CD4-positive, CD25-positive, alpha-beta regulatory T cell (primary cell): Measurements from ENCODE around the gene EIF3J. TPM values are rescaled to one million over a fixed set of nuclear protein-coding genes. Genes with fewer than 3 reads are reported as not detected.
A peak's percentile ranks its signal among the peaks of the same experiment; 100 is the strongest.

Experiments used
- ATAC-seq, 2 donors: fragments of 150-1000 bp; cut with Tn5 transposase; one replicate each; pipeline ENCODE4 v1.10.0; 2021; ENCODE audit warnings: low read depth in 2 of 2, moderate number of reproducible peaks in 2 of 2, moderate library complexity in 1 of 2
- DNase-seq, 3 donors: peaks; one replicate each; pipeline versions ENCODE4 v3.0.0 to v3.0.0-alpha.2; 2012 to 2022; ENCODE audit warnings: mixed read lengths in 1 of 3
- H3K27ac ChIP-seq: one replicate; pipeline ENCODE4 v1.7.0; 2013; ENCODE audit warnings: mild to moderate bottlenecking, low read length; ENCODE audit not compliant: insufficient read depth, poor library complexity, severe bottlenecking
- H3K27me3 ChIP-seq: one replicate; pipeline ENCODE4 v1.7.0; 2013; ENCODE audit warnings: low read length; ENCODE audit not compliant: control insufficient read depth, insufficient read depth
- H3K36me3 ChIP-seq: one replicate; pipeline ENCODE4 v1.7.0; 2013; ENCODE audit warnings: mild to moderate bottlenecking, low read length, moderate library complexity; ENCODE audit not compliant: control insufficient read depth, insufficient read depth
- H3K4me1 ChIP-seq: 2 replicates; pipeline ENCODE4 v1.7.0; 2013; ENCODE audit warnings: mild to moderate bottlenecking, low read length; ENCODE audit not compliant: insufficient read depth, control insufficient read depth, poor library complexity, severe bottlenecking
- H3K4me3 ChIP-seq: one replicate; pipeline ENCODE4 v1.7.0; 2013; ENCODE audit warnings: low read depth, mild to moderate bottlenecking, low read length, moderate library complexity
- H3K9me3 ChIP-seq, 2 experiments: 1 replicate in 1 of 2; 2 replicates in 1 of 2; pipeline ENCODE4 v1.7.0; 2013; ENCODE audit warnings: low read length in 2 of 2, mild to moderate bottlenecking in 1 of 2, moderate library complexity in 1 of 2; ENCODE audit not compliant: control insufficient read depth in 2 of 2
- H3K27ac Mint-ChIP-seq, 3 donors: one replicate each; pipeline ENCODE4 v1.8.0; 2020 to 2022; ENCODE audit warnings: mild to moderate bottlenecking in 3 of 3, mixed read lengths in 3 of 3, moderate library complexity in 2 of 3
- H3K27me3 Mint-ChIP-seq: one replicate; pipeline ENCODE4 v1.8.0; 2022; ENCODE audit warnings: mild to moderate bottlenecking, mixed read lengths
- H3K36me3 Mint-ChIP-seq: one replicate; pipeline ENCODE4 v1.8.0; 2020; ENCODE audit warnings: mixed read lengths
- H3K4me1 Mint-ChIP-seq, 4 donors: one replicate each; pipeline ENCODE4 v1.8.0; 2020 to 2022; ENCODE audit warnings: mixed read lengths in 4 of 4, mild to moderate bottlenecking in 1 of 4
- H3K4me3 Mint-ChIP-seq, 4 donors: one replicate each; pipeline ENCODE4 v1.8.0; 2020 to 2022; ENCODE audit warnings: mild to moderate bottlenecking in 4 of 4, mixed read lengths in 4 of 4, moderate library complexity in 3 of 4
- H3K9me3 Mint-ChIP-seq, 7 donors: one replicate each; pipeline ENCODE4 v1.8.0; 2020 to 2022; ENCODE audit warnings: mixed read lengths in 7 of 7, mild to moderate bottlenecking in 3 of 7, moderate library complexity in 2 of 7
- polyA plus RNA-seq, 4 donors: library from polyadenylated mRNA; unstranded; fragments of 300-500 nt; fragmentation: Illumina TruSeq; gene quantifications; one replicate each; pipeline ENCODE4 v1.2.3, GENCODE V29; 2021
- total RNA-seq: library from RNA; stranded (reverse); gene quantifications from one replicate; pipeline ENCODE4 v1.2.3, GENCODE V29; 2022

The EIF3J gene
- total and polyA plus RNA-seq, 5 donors from 2014 or later: 18.2 to 80.4 (median 25.7) TPM

DNA sequence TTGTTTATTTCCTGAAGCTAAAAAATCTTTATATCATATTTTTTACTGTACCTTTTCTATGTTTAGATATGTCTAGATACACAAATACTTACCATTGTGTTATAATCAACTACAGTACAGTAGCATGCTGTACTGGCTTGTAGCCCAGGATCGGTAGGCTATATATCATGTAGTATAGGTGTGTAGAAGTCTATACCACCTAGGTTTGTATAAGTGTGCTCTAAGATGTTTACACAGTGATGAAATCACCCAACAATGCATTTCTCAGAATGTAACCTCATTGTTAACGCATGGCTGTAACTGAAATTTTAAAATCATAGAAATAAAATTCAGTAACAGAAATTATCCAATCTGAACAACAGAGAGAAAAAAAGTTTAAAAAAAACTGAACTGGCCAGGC lies 43.2 kb downstream of the EIF3J start:
- H3K4me1 Mint-ChIP-seq: peaks cover 15 to 34% (median 24%) of the 10 kb centered on the region in 4 donors
- ATAC-seq: no peak
- no peak overlapping the region for H3K4me3 ChIP-seq
- H3K9me3 ChIP-seq: no peaks in the 10 kb centered on the region
- DNase-seq: no peak
- peaks cover 10% of the 10 kb centered on the region for H3K4me1 ChIP-seq
- H3K4me3 Mint-ChIP-seq: no peak overlapping the region
- peaks cover 27% of the 10 kb centered on the region for H3K36me3 ChIP-seq
- no peaks in the 10 kb centered on the region for H3K27me3 Mint-ChIP-seq
- no peaks in the 10 kb centered on the region for H3K27me3 ChIP-seq
- H3K36me3 Mint-ChIP-seq: peaks cover 17% of the 10 kb centered on the region
- H3K9me3 Mint-ChIP-seq: peaks cover 0 to 1% (median 0%) of the 10 kb centered on the region in 7 donors
- no peak overlapping the region for H3K27ac ChIP-seq
- H3K27ac Mint-ChIP-seq: peak overlapping the region in 1 of 3 donors; percentile 38

DNA sequence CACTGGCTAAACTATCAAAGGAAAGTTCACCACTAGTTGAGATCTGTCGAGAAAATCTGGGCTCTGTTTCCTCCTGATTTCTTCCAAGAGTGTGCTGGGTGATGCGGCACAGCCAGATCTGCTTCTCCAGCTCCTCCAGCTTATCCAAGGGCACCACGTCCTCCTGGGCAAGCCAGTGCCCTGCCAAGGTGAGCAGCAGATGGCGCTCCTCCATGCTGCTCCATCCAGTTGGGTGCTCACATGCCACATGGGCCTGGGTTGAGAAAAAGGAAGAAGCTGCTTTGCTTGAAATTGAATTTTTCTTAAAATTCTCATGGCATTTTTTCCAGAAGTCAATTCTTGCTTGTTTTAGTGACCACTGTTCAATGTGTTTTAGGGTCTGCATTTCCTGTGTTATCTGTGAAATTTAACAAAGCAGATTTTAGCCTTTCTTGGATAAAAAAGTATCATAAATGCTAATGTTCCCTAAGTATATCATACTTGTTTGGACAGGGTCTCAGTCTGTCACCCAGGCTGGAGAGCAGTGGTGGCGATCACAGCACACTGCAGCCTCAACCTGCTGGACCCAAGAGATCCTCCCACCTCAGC lies 47.3 kb downstream of the EIF3J start:
- ATAC-seq: peak; percentile 75 to 81
- H3K4me3 ChIP-seq: no peak overlapping the region
- H3K27ac ChIP-seq: no peak overlapping the region
- no peaks in the 10 kb centered on the region for H3K27me3 Mint-ChIP-seq
- H3K27me3 ChIP-seq: no peaks in the 10 kb centered on the region
- peaks cover 32% of the 10 kb centered on the region for H3K36me3 Mint-ChIP-seq
- H3K9me3 Mint-ChIP-seq: no peaks in the 10 kb centered on the region
- no peaks in the 10 kb centered on the region for H3K4me1 ChIP-seq
- peak; percentile 26 to 75 (median 53) for DNase-seq
- peaks cover 64% of the 10 kb centered on the region for H3K36me3 ChIP-seq
- H3K4me1 Mint-ChIP-seq: peaks cover 9 to 24% (median 15%) of the 10 kb centered on the region in 4 donors
- H3K4me3 Mint-ChIP-seq: no peak overlapping the region
- H3K27ac Mint-ChIP-seq: no peak overlapping the region
- H3K9me3 ChIP-seq: no peaks in the 10 kb centered on the region

DNA sequence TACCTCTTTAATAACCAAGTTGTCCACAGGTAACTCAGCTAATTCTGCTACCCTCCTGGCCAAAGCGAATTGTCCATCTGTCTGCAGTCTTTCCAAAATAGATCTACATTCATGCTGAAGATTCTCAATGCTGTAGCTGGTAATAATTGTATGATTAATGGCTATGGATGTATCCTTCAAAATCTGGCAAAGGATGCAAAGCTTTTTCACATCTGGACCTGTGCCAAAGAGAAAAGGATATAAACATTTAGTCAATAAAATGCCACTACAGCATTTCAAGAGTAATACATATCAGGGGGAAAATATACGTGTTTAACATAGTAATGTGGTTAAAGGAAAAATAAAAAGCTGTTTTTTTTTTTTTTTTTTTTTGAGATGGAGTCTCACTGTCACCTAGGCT lies 48.7 kb downstream of the EIF3J start:
- no peak overlapping the region for H3K27ac ChIP-seq
- Mint-ChIP-seq H3K36me3 (peaks cover 39% of the 10 kb centered on the region), H3K27me3 (no peaks in the 10 kb centered on the region), H3K27ac (no peak overlapping the region), H3K4me3 (no peak overlapping the region), H3K9me3 (no peaks in the 10 kb centered on the region), H3K4me1 (peaks cover 10 to 26% (median 15%) of the 10 kb centered on the region in 4 donors)
- H3K36me3 ChIP-seq: peaks cover 73% of the 10 kb centered on the region
- ATAC-seq: no peak
- no peaks in the 10 kb centered on the region for H3K27me3 ChIP-seq
- no peak for DNase-seq
- H3K4me3 ChIP-seq: no peak overlapping the region
- H3K9me3 ChIP-seq: no peaks in the 10 kb centered on the region
- H3K4me1 ChIP-seq: no peaks in the 10 kb centered on the region

DNA sequence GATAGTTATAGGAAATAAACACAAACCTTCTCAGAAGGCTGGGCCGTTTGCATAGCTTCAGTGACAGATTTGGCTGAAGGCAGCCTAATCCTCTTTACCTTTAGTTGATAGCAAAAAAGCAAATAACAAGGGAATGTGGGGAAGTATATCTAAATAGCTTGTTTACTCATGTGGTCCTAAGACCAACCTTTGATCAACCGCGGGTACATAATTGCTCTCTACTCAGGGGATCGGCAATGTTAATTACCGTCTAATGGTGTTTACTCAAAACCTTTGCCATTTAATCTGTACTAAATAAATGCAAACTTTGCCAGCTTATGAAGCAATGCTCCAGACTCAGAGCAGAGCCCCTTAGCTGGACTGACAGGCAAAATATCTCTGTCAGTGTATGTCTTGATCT lies 51.6 kb downstream of the EIF3J start:
- H3K4me3 Mint-ChIP-seq: no peak overlapping the region
- H3K9me3 ChIP-seq: no peaks in the 10 kb centered on the region
- H3K36me3 Mint-ChIP-seq: peaks cover 43% of the 10 kb centered on the region
- H3K4me1 ChIP-seq: no peaks in the 10 kb centered on the region
- H3K4me3 ChIP-seq: no peak overlapping the region
- peaks cover 7 to 17% (median 11%) of the 10 kb centered on the region in 4 donors for H3K4me1 Mint-ChIP-seq
- no peak for DNase-seq
- H3K27ac Mint-ChIP-seq: peak overlapping the region in 1 of 3 donors; percentile 28
- H3K27me3 Mint-ChIP-seq: no peaks in the 10 kb centered on the region
- no peak for ATAC-seq
- H3K36me3 ChIP-seq: peaks cover 80% of the 10 kb centered on the region
- H3K27ac ChIP-seq: no peak overlapping the region
- no peaks in the 10 kb centered on the region for H3K9me3 Mint-ChIP-seq
- no peaks in the 10 kb centered on the region for H3K27me3 ChIP-seq

DNA sequence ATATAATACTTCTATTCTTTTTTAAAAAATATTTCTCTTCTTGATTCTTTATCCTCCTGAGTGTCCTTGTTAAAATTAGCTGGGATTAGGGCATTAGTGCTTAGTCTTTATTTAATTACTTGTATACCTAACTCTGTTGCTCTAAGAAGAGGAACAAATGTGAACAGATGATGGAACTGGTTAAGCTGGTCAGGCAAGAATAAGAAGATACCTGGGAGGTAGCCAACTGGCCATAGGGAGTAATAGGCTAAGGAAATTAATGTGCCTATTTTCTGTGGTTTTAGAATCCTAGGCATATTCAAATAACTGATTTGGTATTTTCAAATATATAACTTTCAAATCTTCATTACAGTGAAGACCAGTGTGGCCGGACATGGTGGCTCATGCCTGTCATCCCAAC lies 54.4 kb downstream of the EIF3J start:
- H3K27ac Mint-ChIP-seq: no peak overlapping the region
- no peaks in the 10 kb centered on the region for H3K9me3 ChIP-seq
- ATAC-seq: no peak
- no peak overlapping the region for H3K27ac ChIP-seq
- H3K36me3 Mint-ChIP-seq: peaks cover 46% of the 10 kb centered on the region
- no peak overlapping the region for H3K4me3 ChIP-seq
- no peaks in the 10 kb centered on the region for H3K27me3 Mint-ChIP-seq
- DNase-seq: no peak
- peaks cover 73% of the 10 kb centered on the region for H3K36me3 ChIP-seq
- H3K4me1 ChIP-seq: peaks cover 3% of the 10 kb centered on the region
- no peaks in the 10 kb centered on the region for H3K27me3 ChIP-seq
- no peaks in the 10 kb centered on the region for H3K9me3 Mint-ChIP-seq
- H3K4me1 Mint-ChIP-seq: peaks cover 7 to 21% (median 12%) of the 10 kb centered on the region in 4 donors
- no peak overlapping the region for H3K4me3 Mint-ChIP-seq

DNA sequence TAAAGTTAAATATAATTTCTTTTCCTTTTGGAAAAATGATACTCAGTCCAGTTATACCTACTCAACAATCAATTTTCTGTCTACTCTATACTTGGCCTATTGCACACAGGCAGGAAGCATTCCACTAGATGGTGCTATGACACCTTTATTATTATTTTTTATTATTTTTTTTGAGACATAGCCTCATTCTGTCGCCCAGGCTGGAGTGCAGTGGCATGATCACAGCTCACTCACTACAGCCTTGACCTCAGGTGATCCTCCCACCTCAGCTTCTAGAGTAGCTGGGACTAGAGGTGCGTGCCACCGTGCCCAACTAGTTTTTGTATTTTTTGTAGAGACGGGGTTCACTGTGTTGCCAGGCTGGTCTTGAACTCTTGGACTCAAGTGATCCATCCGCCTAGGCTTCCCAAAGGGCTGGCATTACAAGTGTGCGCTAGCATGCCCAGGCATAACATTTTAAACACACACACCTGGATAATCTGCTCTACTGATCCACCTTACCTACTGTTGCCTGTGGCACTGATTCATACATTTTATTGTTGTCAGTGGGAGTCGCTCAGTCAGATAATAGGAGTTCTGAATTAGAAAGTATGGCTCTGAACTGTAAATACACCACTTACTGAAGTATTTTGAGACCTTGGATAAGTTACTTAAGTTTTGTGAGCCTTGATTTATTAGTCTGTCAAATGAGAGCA lies 56.2 kb downstream of the EIF3J start:
- Mint-ChIP-seq H3K36me3 (peaks cover 33% of the 10 kb centered on the region), H3K27ac (peak overlapping the region; percentile 20 to 56 (median 28)), H3K27me3 (no peaks in the 10 kb centered on the region), H3K4me1 (peaks cover 12 to 39% (median 21%) of the 10 kb centered on the region in 4 donors), H3K4me3 (no peak overlapping the region), H3K9me3 (no peaks in the 10 kb centered on the region)
- H3K27me3 ChIP-seq: no peaks in the 10 kb centered on the region
- peaks cover 12% of the 10 kb centered on the region for H3K4me1 ChIP-seq
- DNase-seq (peak in 2 of 3 donors; percentile 63 to 70), ATAC-seq (peak; percentile 67 to 71)
- H3K4me3 ChIP-seq: no peak overlapping the region
- no peaks in the 10 kb centered on the region for H3K9me3 ChIP-seq
- H3K36me3 ChIP-seq: peaks cover 68% of the 10 kb centered on the region
- H3K27ac ChIP-seq: no peak overlapping the region

DNA sequence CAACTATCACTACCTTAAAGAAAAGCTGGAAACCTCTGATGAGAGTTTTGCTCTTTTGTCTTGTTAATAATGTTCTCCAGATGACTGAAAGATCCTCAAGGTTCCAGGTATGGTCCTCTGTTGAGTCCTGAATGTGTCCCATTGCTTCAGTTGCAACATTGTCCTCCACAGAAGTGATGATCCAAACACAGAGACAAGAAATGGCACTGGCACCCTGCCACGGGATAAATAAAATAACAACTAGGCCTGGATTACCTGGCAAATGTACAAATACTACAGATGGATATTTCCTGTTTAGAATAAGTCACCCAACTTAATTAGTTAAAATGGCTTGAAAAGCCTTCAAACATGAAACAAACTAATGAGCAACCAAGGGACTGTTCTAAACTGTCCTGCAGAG lies 58.3 kb downstream of the EIF3J start:
- Mint-ChIP-seq H3K36me3 (peaks cover 30% of the 10 kb centered on the region), H3K9me3 (no peaks in the 10 kb centered on the region), H3K27me3 (no peaks in the 10 kb centered on the region), H3K4me1 (peaks cover 18 to 49% (median 28%) of the 10 kb centered on the region in 4 donors), H3K4me3 (no peak overlapping the region), H3K27ac (peak overlapping the region; percentile 74 to 92 (median 80))
- Histone ChIP-seq H3K27ac (peak overlapping the region; percentile 37), H3K27me3 (no peaks in the 10 kb centered on the region), H3K4me3 (no peak overlapping the region), H3K9me3 (no peaks in the 10 kb centered on the region), H3K4me1 (peaks cover 21% of the 10 kb centered on the region), H3K36me3 (peaks cover 54% of the 10 kb centered on the region)
- ATAC-seq: no peak
- DNase-seq: no peak
